Measurements from ENCODE around the gene TAS2R30.
"Not testable (repeated sequence)": the region's sequence is repeated elsewhere in the genome, so short reads cannot be mapped to it uniquely, and the experiment has no call there.

DNA sequence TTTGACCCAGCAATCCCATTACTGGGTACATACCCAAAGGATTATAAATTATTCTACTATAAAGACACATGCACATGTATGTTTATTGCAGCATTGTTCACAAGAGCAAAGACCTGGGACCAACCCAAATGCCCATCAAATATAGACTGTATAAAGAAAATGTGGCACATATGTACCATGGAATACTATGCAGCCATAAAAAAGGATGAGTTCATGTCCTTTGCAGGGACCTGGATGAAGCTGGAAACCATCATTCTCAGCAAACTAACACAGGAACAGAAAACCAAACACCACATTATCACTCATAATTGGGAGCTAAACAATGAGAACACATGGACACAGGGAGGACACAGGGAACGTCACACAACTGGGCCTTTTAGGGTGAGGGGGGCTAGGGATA is 20.3 kb downstream of the TAS2R30 start:
- TF ChIP-seq TEAD2 (tag; IDR thresholded peaks at IDR 0.05); MAFF (IDR thresholded peaks at IDR 0.05; ENCODE audit: low read length); CC2D1A (IDR thresholded peaks at IDR 0.05); SRSF9 (IDR thresholded peaks at IDR 0.05; ENCODE audit: borderline replicate concordance, low read depth, low read length); XRCC4 (IDR thresholded peaks at IDR 0.05; ENCODE audit: extremely low read depth, insufficient read depth, insufficient read length); SRSF7 (optimal IDR thresholded peaks at IDR 0.05; ENCODE audit: low read depth, low read length); POLR2A (conservative IDR thresholded peaks at IDR 0.05); PML (IDR thresholded peaks at IDR 0.05; ENCODE audit: low read length); ZNF133 (CRISPR knock-in tag; IDR thresholded peaks at IDR 0.05); FUS (optimal IDR thresholded peaks at IDR 0.05; ENCODE audit: low read depth, low read length); ZNF12 (CRISPR knock-in tag; IDR thresholded peaks at IDR 0.05); ZBTB17 (CRISPR knock-in tag; IDR thresholded peaks at IDR 0.05); TAF1 (IDR thresholded peaks at IDR 0.05; ENCODE audit: control insufficient read depth, extremely low read depth, insufficient read depth, low read length, severe bottlenecking): not testable (repeated sequence)
- TF ChIP-seq, protein P1, sequence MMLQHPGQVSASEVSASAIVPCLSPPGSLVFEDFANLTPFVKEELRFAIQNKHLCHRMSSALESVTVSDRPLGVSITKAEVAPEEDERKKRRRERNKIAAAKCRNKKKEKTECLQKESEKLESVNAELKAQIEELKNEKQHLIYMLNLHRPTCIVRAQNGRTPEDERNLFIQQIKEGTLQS (IDR thresholded peaks at IDR 0.05) = not testable (repeated sequence)
- TF ChIP-seq, protein P1 (CRISPR knock-in tag; conservative IDR thresholded peaks at IDR 0.05) = not testable (repeated sequence)
